Liver (tissue), 9 donors: ENCODE measurements around the gene ZNF783. TPM values are rescaled to one million over a fixed set of nuclear protein-coding genes. Genes with fewer than 3 reads are reported as not detected.

ENCODE experiments used
- DNase-seq: peaks from one replicate; pipeline ENCODE4 v3.0.0-alpha.2; 2017; ENCODE audit warnings: low spot score
- H3K27ac ChIP-seq, 2 donors: one replicate each; pipeline ENCODE4 v1.7.0; 2013; ENCODE audit warnings: inconsistent platforms in 2 of 2, low read length in 2 of 2, control low read depth in 1 of 2, low read depth in 1 of 2, mild to moderate bottlenecking in 1 of 2
- H3K27me3 ChIP-seq, 4 donors: one replicate each; pipeline versions ENCODE4 v1.6.1 to v1.7.0; 2013; ENCODE audit warnings: low read length in 3 of 4, inconsistent platforms in 1 of 4, mild to moderate bottlenecking in 1 of 4, moderate library complexity in 1 of 4; ENCODE audit not compliant: control insufficient read depth in 4 of 4, insufficient read depth in 4 of 4
- H3K36me3 ChIP-seq, 4 donors: one replicate each; pipeline versions ENCODE4 v1.6.1 to v1.7.0; 2013; ENCODE audit warnings: low read length in 3 of 4, mild to moderate bottlenecking in 3 of 4, low read depth in 1 of 4, moderate library complexity in 1 of 4; ENCODE audit not compliant: control insufficient read depth in 4 of 4, insufficient read depth in 3 of 4
- H3K4me1 ChIP-seq, 4 donors: one replicate each; pipeline versions ENCODE4 v1.6.1 to v1.7.0; 2013; ENCODE audit warnings: low read length in 3 of 4, mild to moderate bottlenecking in 3 of 4, moderate library complexity in 1 of 4; ENCODE audit not compliant: control insufficient read depth in 4 of 4, insufficient read depth in 4 of 4
- H3K4me3 ChIP-seq, 3 donors: one replicate each; pipeline versions ENCODE4 v1.6.1 to v1.7.0; 2013; ENCODE audit warnings: low read length in 3 of 3, control low read depth in 1 of 3, low read depth in 1 of 3, mild to moderate bottlenecking in 1 of 3
- H3K9ac ChIP-seq, 2 donors: one replicate each; pipeline ENCODE4 v1.7.0; 2013; ENCODE audit warnings: low read length in 2 of 2, mild to moderate bottlenecking in 2 of 2, moderate library complexity in 2 of 2, control low read depth in 1 of 2, low read depth in 1 of 2
- H3K9me3 ChIP-seq, 4 donors: one replicate each; pipeline versions ENCODE4 v1.6.1 to v1.7.0; 2013; ENCODE audit warnings: low read length in 3 of 4; ENCODE audit not compliant: control insufficient read depth in 4 of 4
- EGR1 ChIP-seq, 2 donors: IDR thresholded peaks; 2 replicates each; pipeline ENCODE4 v1.6.1; 2016 to 2018; ENCODE audit warnings: antibody characterized with exemption in 2 of 2, low read depth in 2 of 2
- FOXA1 ChIP-seq: IDR thresholded peaks from 2 replicates; pipeline ENCODE4 v1.6.1; 2016; ENCODE audit warnings: antibody characterized with exemption
- FOXA2 ChIP-seq: IDR thresholded peaks from 2 replicates; pipeline ENCODE4 v1.6.1; 2016; ENCODE audit warnings: antibody characterized with exemption
- GABPA ChIP-seq, 2 donors: IDR thresholded peaks in 1 of 2; conservative IDR thresholded peaks in 1 of 2; 2 replicates each; pipeline ENCODE4 v1.6.1; 2016; ENCODE audit warnings: antibody characterized with exemption in 2 of 2, mild to moderate bottlenecking in 1 of 2, moderate library complexity in 1 of 2
- HNF4A ChIP-seq, 2 donors: conservative IDR thresholded peaks; 2 replicates each; pipeline ENCODE4 v1.6.1; 2016; ENCODE audit warnings: antibody characterized with exemption in 2 of 2, mild to moderate bottlenecking in 2 of 2
- HNF4G ChIP-seq: IDR thresholded peaks from 2 replicates; pipeline ENCODE4 v1.6.1; 2016; ENCODE audit warnings: antibody characterized with exemption
- JUND ChIP-seq, 2 donors: IDR thresholded peaks; 2 replicates each; pipeline ENCODE4 v1.6.1; 2016; ENCODE audit warnings: antibody characterized with exemption in 2 of 2
- NR2F2 ChIP-seq: IDR thresholded peaks from 2 replicates; pipeline ENCODE4 v1.6.1; 2016; ENCODE audit warnings: antibody characterized with exemption
- RAD21 ChIP-seq, 2 donors: IDR thresholded peaks; 2 replicates each; pipeline ENCODE4 v1.6.1; 2016; ENCODE audit warnings: antibody characterized with exemption in 2 of 2, mild to moderate bottlenecking in 2 of 2
- RXRA ChIP-seq, 2 donors: IDR thresholded peaks; 2 replicates each; pipeline ENCODE4 v1.6.1; 2017 to 2018; ENCODE audit warnings: antibody characterized with exemption in 2 of 2, mild to moderate bottlenecking in 1 of 2
- SP1 ChIP-seq: IDR thresholded peaks from 2 replicates; pipeline ENCODE4 v1.6.1; 2018; ENCODE audit warnings: antibody characterized with exemption, mild to moderate bottlenecking
- TAF1 ChIP-seq: conservative IDR thresholded peaks from 2 replicates; pipeline ENCODE4 v1.6.1; 2016; ENCODE audit warnings: antibody characterized with exemption, mild to moderate bottlenecking
- YY1 ChIP-seq: IDR thresholded peaks from 2 replicates; pipeline ENCODE4 v1.6.1; 2016; ENCODE audit warnings: antibody characterized with exemption, mild to moderate bottlenecking
- WGBS: extraction: QIAGEN DNeasy Blood & Tissue Kit; methylation state at CpG from one replicate; pipeline ENCODE4 v1.1.7; 2013; 5-methylcytosine and 5-hydroxymethylcytosine counted together
- polyA plus RNA-seq, 2 donors: library from polyadenylated mRNA; stranded (reverse) in 1 of 2; unstranded in 1 of 2; fragments of 200-250 nt in 1 of 2; fragments of >200 nt in 1 of 2; fragmentation: Nextera tagmentation in 1 of 2; extraction: Ambion mirVana in 1 of 2; gene quantifications; one replicate each; pipeline versions ENCODE4 v1.2.1 to v1.2.3, GENCODE V29; 2013 to 2015
- total RNA-seq, 2 donors: library from RNA; depleted of rRNA; stranded (reverse); fragments of >200 nt; gene quantifications; one replicate each; pipeline ENCODE4 v1.2.3, GENCODE V29; 2014
- TF ChIP-seq, protein P1 (sequence below): IDR thresholded peaks from 2 replicates; pipeline ENCODE4 v1.6.1; 2016; ENCODE audit warnings: antibody characterized with exemption
- TF ChIP-seq, protein P2 (sequence below): IDR thresholded peaks from 2 replicates; pipeline ENCODE4 v1.6.1; 2016; ENCODE audit warnings: antibody characterized with exemption, mild to moderate bottlenecking
- TF ChIP-seq, protein P3 (sequence below): IDR thresholded peaks from 2 replicates; pipeline ENCODE4 v1.6.1; 2016; ENCODE audit warnings: antibody characterized with exemption
- TF ChIP-seq, protein P4 (sequence below): fragments of 150-350 bp; IDR thresholded peaks from 2 replicates; pipeline ENCODE4 v1.5.1; 2017; ENCODE audit warnings: improper control_type of control experiment, low read depth, low read length; ENCODE audit not compliant: missing input control
- TF ChIP-seq, protein P5 (sequence below): IDR thresholded peaks from 2 replicates; pipeline ENCODE4 v1.6.1; 2016; ENCODE audit warnings: antibody characterized with exemption
- donor health status: healthy.
- donor health status: healthy.
- donor health status: healthy.
- donor health status: healthy.
- donor health status: healthy.

The ZNF783 gene
- total and polyA plus RNA-seq, 4 donors = 1.5 to 4.3 (median 1.8) TPM

DNA sequence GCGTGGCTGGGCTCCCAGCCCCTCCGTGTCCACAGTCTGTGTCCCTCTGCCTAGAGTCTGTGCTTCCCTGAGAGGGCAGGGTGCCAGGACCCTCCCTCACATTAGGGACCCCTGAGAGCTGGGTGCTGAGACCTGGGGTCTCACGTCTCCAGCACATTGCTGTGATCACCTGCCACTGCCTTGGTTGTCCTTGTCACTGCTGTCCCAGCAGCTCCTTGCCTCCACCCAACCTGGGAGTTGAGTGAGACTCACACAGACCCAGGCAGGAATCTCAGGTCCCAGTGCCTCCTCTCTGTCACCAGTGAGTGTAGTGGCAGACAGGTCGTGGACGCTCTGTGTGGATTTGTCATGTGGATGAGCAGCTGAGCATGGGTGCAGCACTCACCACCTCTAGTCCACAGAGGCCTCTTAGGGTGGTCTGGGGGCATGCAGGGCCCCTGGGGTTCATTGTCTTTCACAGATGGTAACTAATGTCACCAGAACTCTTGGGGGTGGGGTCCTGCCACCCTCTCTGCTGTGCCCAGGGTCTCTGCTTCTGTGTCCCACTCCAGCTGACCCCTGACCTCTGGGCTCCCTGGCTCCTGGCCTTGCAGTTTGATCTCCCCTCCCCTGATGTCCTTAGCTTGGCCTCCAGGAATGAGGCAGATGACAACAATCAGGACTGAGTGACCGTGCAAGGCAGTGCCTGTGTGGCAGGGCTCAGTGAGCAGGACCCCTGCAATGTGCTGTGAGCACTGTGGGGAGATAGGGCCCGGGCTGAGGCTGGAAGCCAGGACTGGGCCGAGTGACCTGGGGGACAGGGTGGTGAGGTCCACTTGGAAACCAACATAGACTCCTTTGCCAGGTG, 18.9 kb downstream of the ZNF783 start:
- Histone ChIP-seq H3K27me3 (no peaks in the 10 kb centered on the region), H3K9ac (no peak overlapping the region), H3K27ac (no peak overlapping the region), H3K4me3 (no peak overlapping the region), H3K4me1 (peaks cover 1 to 24% (median 10%) of the 10 kb centered on the region in 4 donors), H3K9me3 (no peaks in the 10 kb centered on the region), H3K36me3 (peaks cover 0 to 14% (median 5%) of the 10 kb centered on the region in 4 donors)
- WGBS = 94% methylated on average over 8 of the region's 8 CpGs
- no peak for DNase-seq
- TF ChIP-seq HNF4G (no peak), HNF4A (conservative IDR thresholded peaks at IDR 0.05) (no peak), EGR1 (IDR thresholded peaks at IDR 0.05; ENCODE audit: low read depth in 2 of 2) (no peak), TAF1 (no peak), GABPA (IDR thresholded peaks at IDR 0.05 in 1 of 2, conservative IDR thresholded peaks at IDR 0.05 in 1 of 2) (no peak), NR2F2 (no peak), RAD21 (IDR thresholded peaks at IDR 0.05) (no peak), YY1 (no peak), RXRA (IDR thresholded peaks at IDR 0.05) (no peak), FOXA1 (no peak), JUND (IDR thresholded peaks at IDR 0.05) (no peak), SP1 (no peak), FOXA2 (no peak)
- TF ChIP-seq, protein P1, sequence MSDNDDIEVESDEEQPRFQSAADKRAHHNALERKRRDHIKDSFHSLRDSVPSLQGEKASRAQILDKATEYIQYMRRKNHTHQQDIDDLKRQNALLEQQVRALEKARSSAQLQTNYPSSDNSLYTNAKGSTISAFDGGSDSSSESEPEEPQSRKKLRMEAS = no peak
- TF ChIP-seq, protein P2, sequence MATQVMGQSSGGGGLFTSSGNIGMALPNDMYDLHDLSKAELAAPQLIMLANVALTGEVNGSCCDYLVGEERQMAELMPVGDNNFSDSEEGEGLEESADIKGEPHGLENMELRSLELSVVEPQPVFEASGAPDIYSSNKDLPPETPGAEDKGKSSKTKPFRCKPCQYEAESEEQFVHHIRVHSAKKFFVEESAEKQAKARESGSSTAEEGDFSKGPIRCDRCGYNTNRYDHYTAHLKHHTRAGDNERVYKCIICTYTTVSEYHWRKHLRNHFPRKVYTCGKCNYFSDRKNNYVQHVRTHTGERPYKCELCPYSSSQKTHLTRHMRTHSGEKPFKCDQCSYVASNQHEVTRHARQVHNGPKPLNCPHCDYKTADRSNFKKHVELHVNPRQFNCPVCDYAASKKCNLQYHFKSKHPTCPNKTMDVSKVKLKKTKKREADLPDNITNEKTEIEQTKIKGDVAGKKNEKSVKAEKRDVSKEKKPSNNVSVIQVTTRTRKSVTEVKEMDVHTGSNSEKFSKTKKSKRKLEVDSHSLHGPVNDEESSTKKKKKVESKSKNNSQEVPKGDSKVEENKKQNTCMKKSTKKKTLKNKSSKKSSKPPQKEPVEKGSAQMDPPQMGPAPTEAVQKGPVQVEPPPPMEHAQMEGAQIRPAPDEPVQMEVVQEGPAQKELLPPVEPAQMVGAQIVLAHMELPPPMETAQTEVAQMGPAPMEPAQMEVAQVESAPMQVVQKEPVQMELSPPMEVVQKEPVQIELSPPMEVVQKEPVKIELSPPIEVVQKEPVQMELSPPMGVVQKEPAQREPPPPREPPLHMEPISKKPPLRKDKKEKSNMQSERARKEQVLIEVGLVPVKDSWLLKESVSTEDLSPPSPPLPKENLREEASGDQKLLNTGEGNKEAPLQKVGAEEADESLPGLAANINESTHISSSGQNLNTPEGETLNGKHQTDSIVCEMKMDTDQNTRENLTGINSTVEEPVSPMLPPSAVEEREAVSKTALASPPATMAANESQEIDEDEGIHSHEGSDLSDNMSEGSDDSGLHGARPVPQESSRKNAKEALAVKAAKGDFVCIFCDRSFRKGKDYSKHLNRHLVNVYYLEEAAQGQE = no peak
- TF ChIP-seq, protein P3, sequence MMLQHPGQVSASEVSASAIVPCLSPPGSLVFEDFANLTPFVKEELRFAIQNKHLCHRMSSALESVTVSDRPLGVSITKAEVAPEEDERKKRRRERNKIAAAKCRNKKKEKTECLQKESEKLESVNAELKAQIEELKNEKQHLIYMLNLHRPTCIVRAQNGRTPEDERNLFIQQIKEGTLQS = no peak
- TF ChIP-seq, protein P4, sequence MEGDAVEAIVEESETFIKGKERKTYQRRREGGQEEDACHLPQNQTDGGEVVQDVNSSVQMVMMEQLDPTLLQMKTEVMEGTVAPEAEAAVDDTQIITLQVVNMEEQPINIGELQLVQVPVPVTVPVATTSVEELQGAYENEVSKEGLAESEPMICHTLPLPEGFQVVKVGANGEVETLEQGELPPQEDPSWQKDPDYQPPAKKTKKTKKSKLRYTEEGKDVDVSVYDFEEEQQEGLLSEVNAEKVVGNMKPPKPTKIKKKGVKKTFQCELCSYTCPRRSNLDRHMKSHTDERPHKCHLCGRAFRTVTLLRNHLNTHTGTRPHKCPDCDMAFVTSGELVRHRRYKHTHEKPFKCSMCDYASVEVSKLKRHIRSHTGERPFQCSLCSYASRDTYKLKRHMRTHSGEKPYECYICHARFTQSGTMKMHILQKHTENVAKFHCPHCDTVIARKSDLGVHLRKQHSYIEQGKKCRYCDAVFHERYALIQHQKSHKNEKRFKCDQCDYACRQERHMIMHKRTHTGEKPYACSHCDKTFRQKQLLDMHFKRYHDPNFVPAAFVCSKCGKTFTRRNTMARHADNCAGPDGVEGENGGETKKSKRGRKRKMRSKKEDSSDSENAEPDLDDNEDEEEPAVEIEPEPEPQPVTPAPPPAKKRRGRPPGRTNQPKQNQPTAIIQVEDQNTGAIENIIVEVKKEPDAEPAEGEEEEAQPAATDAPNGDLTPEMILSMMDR = no peak
- TF ChIP-seq, protein P5, sequence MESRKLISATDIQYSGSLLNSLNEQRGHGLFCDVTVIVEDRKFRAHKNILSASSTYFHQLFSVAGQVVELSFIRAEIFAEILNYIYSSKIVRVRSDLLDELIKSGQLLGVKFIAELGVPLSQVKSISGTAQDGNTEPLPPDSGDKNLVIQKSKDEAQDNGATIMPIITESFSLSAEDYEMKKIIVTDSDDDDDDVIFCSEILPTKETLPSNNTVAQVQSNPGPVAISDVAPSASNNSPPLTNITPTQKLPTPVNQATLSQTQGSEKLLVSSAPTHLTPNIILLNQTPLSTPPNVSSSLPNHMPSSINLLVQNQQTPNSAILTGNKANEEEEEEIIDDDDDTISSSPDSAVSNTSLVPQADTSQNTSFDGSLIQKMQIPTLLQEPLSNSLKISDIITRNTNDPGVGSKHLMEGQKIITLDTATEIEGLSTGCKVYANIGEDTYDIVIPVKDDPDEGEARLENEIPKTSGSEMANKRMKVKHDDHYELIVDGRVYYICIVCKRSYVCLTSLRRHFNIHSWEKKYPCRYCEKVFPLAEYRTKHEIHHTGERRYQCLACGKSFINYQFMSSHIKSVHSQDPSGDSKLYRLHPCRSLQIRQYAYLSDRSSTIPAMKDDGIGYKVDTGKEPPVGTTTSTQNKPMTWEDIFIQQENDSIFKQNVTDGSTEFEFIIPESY = no peak
